Thyroid gland (tissue), 4 donors: ENCODE data around the gene USH1G. TPM values are rescaled to one million over a fixed set of nuclear protein-coding genes. Genes with fewer than 3 reads are reported as not detected.
A peak's percentile ranks its signal among the peaks of the same experiment; 100 is the strongest.

ENCODE experiments used
- DNase-seq, 2 donors: peaks; one replicate each; pipeline ENCODE4 v3.0.0-alpha.2; 2019
- H3K27ac ChIP-seq, 3 donors: fragments of 200-600 bp; sonication (generic); 1 replicate in 2 of 3; 2 replicates in 1 of 3; pipeline ENCODE4 v1.5.1; 2016 to 2019; ENCODE audit warnings: mild to moderate bottlenecking in 1 of 3, moderate library complexity in 1 of 3
- H3K27me3 ChIP-seq: fragments of 200-600 bp; sonication (generic); one replicate; pipeline ENCODE4 v1.5.1; 2019
- H3K36me3 ChIP-seq, 2 donors: fragments of 200-600 bp; sonication (generic); one replicate each; pipeline ENCODE4 v1.5.1; 2016 to 2019
- H3K4me1 ChIP-seq, 2 donors: fragments of 200-600 bp; sonication (generic); one replicate each; pipeline ENCODE4 v1.5.1; 2017 to 2019
- H3K4me3 ChIP-seq, 3 donors: fragments of 200-600 bp; sonication (generic); replicated peaks in 1 of 3; 1 replicate in 2 of 3; 2 replicates in 1 of 3; pipeline ENCODE4 v1.5.1; 2016; ENCODE audit warnings: mild to moderate bottlenecking in 1 of 3
- H3K9me3 ChIP-seq: fragments of 200-600 bp; sonication (generic); one replicate; pipeline ENCODE4 v1.5.1; 2017
- CTCF ChIP-seq, 6 experiments: fragments of 200-600 bp in 3 of 6; fragments of 450-650 bp in 3 of 6; sonication (generic) in 3 of 6; IDR thresholded peaks; one replicate each; pipeline ENCODE4 v1.5.1; 2016 to 2019; ENCODE audit warnings: antibody characterized with exemption in 6 of 6, mild to moderate bottlenecking in 2 of 6, inconsistent platforms in 1 of 6, moderate library complexity in 1 of 6
- POLR2A ChIP-seq, 2 donors: fragments of 450-650 bp; IDR thresholded peaks; one replicate each; pipeline ENCODE4 v1.6.1; 2017; ENCODE audit warnings: antibody characterized with exemption in 2 of 2, mild to moderate bottlenecking in 2 of 2, moderate library complexity in 1 of 2
- WGBS, 2 donors: methylation state at CpG; one replicate each; pipeline ENCODE4 v1.1.5; 2017; 5-methylcytosine and 5-hydroxymethylcytosine counted together
- intact Hi-C: fragments of 100-400 bp; cut with DNase I; formaldehyde crosslinking; loops from one replicate; pipeline ENCODE4 v1.15.1; 2023
- total RNA-seq, 4 donors: library from RNA; depleted of rRNA; stranded (reverse); fragments of >200 nt; gene quantifications; one replicate each; pipeline ENCODE4 v1.2.3, GENCODE V29; 2016

Gene USH1G
- total RNA-seq, 4 donors from 2014 or later = not detected

- intact Hi-C loops = loop anchor here (5.0 kb wide), 3 partner anchors 152 to 242 kb away; partner anchors contain the start of gene NHERF1
- no peaks in the 10 kb centered on the region for H3K9me3 ChIP-seq
- no peak overlapping the region for H3K27ac ChIP-seq
- TF ChIP-seq POLR2A (IDR thresholded peaks at IDR 0.05) (no peak), CTCF (IDR thresholded peaks at IDR 0.05) (no peak)
- no peak overlapping the region for H3K4me3 ChIP-seq
- no peak for DNase-seq
- H3K27me3 ChIP-seq = no peaks in the 10 kb centered on the region
- peaks cover 0 to 3% of the 10 kb centered on the region in 2 donors for H3K4me1 ChIP-seq
- WGBS, 2 donors = 78 to 85% methylated on average over 5 to 14 of the region's 14 CpGs
- H3K36me3 ChIP-seq = no peaks in the 10 kb centered on the region
Measured at GRCh38 chr17:74959826-74960515, 36.9 kb upstream of the USH1G start.

DNA sequence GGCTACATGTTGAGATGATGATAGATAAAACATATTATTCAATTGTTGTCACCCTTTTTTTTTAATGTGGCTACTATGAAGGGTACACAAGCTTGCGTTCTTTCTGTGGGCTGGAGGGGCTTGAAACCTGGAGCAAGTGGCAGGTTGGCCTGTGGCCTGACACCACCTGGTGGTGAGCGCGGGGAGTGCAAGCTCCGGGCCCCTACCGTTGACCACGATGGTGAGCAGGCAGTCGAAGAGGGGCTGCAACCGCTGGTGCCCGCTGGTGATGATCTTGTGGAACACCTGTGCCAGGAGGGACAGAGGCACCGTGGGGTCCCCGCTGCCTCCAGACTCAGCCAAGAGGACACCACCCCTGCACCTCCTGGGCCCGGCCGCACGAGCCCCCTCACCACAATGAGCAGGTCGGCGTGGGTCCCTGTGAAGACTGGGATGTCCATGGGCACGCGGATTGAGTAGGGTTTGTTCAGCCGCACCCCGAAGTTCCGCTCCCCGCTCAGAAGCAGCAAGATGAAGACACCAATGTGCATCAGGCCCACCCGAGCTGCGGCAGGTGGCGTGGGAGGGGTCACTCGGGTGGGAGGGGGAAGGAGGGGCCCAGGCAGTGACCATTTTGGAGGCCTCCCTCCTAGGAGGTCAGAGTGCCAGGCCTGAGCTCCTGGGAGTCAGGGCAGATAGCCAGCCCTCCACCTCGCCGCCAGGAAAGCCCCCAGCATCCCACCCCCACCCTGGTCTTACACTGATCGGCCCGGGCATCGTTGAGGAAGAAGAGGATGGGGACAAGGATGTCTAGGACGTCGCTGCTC lies 35.1 kb upstream of the USH1G start:
- Histone ChIP-seq H3K4me1 (peaks cover 0 to 3% of the 10 kb centered on the region in 2 donors), H3K27me3 (no peaks in the 10 kb centered on the region), H3K36me3 (no peaks in the 10 kb centered on the region), H3K27ac (no peak overlapping the region), H3K9me3 (no peaks in the 10 kb centered on the region), H3K4me3 (no peak overlapping the region)
- TF ChIP-seq CTCF (IDR thresholded peaks at IDR 0.05) (peak; percentile 82 to 93 (median 86)), POLR2A (IDR thresholded peaks at IDR 0.05) (no peak)
- 37 to 50% methylated on average over 13 to 29 of the region's 33 CpGs for WGBS, 2 donors
- peak; percentile 69 to 72 for DNase-seq
- intact Hi-C loops = loop anchor here (5.0 kb wide), 1 partner anchor 211 kb away; the partner anchor contains the start of gene NHERF1

DNA sequence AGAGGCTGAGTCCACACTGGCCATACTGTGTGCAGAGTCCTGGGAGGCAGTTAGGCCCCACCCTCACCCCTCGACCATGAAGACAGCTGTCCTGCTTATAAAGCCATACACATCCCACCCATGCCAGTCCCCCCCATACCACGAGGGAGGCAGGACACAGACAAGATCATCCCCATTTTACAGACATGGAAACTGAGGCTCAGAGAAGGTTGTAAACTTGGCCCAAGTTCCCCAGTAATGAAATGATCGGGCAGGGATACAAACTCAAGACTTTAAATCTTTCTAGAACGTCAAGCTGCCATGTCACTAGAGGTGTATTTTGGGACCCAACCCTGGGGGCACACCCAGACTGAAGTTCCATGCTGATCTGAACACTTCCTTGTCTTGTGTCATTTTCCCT lies 33.0 kb upstream of the USH1G start:
- H3K4me1 ChIP-seq = no peaks in the 10 kb centered on the region
- no peak overlapping the region for H3K4me3 ChIP-seq
- H3K27ac ChIP-seq = no peak overlapping the region
- no peaks in the 10 kb centered on the region for H3K36me3 ChIP-seq
- no peak for DNase-seq
- no peaks in the 10 kb centered on the region for H3K9me3 ChIP-seq
- WGBS, 2 donors = 85 to 91% methylated on average over 3 to 4 of the region's 4 CpGs
- H3K27me3 ChIP-seq = no peaks in the 10 kb centered on the region
- intact Hi-C loops = loop anchor here (5.0 kb wide), 1 partner anchor 209 kb away; the partner anchor contains the start of gene NHERF1
- TF ChIP-seq CTCF (IDR thresholded peaks at IDR 0.05) = no peak
- TF ChIP-seq POLR2A (IDR thresholded peaks at IDR 0.05) = no peak

GRCh38 chr17:74954665-74955421 lies 31.8 kb upstream of the USH1G start:
- no peak overlapping the region for H3K4me3 ChIP-seq
- no peaks in the 10 kb centered on the region for H3K4me1 ChIP-seq
- no peak for TF ChIP-seq POLR2A (IDR thresholded peaks at IDR 0.05)
- TF ChIP-seq CTCF (IDR thresholded peaks at IDR 0.05) = no peak
- intact Hi-C loops = loop anchor here (5.0 kb wide), 1 partner anchor 208 kb away; the partner anchor contains the start of gene NHERF1
- no peak overlapping the region for H3K27ac ChIP-seq
- H3K9me3 ChIP-seq = no peaks in the 10 kb centered on the region
- no peak for DNase-seq
- no peaks in the 10 kb centered on the region for H3K36me3 ChIP-seq
- 76 to 77% methylated on average over 13 of the region's 13 CpGs for WGBS, 2 donors
- H3K27me3 ChIP-seq = no peaks in the 10 kb centered on the region
